Stimulated activated effector memory CD8-positive, alpha-beta T cell treated with anti-CD3 and anti-CD28 coated beads, Interleukin-12 subunit alpha, Interleukin-12 subunit beta, amount 100 ng/mL, for 72 hours (primary cell): ENCODE results near the gene SYT12.
A peak's percentile ranks its signal among the peaks of the same experiment; 100 is the strongest.

ENCODE experiments used
- ATAC-seq: fragments of 150-1000 bp; cut with Tn5 transposase; 2 replicates; pipeline ENCODE4 v1.10.0; 2021
- DNase-seq, 2 donors: peaks; one replicate each; pipeline ENCODE4 v3.0.0; 2021 to 2022; ENCODE audit warnings: low spot score in 2 of 2
- H3K27ac Mint-ChIP-seq: one replicate; pipeline ENCODE4 v1.8.0; 2022; ENCODE audit warnings: mild to moderate bottlenecking, mixed read lengths
- H3K36me3 Mint-ChIP-seq: one replicate; pipeline ENCODE4 v1.8.0; 2022; ENCODE audit warnings: mild to moderate bottlenecking, mixed read lengths
- H3K4me1 Mint-ChIP-seq: one replicate; pipeline ENCODE4 v1.8.0; 2022; ENCODE audit warnings: mixed read lengths
- H3K4me3 Mint-ChIP-seq: one replicate; pipeline ENCODE4 v1.8.0; 2022; ENCODE audit warnings: mild to moderate bottlenecking, mixed read lengths
- H3K9me3 Mint-ChIP-seq: one replicate; pipeline ENCODE4 v1.8.0; 2022; ENCODE audit warnings: mixed read lengths

The SYT12 gene

DNA sequence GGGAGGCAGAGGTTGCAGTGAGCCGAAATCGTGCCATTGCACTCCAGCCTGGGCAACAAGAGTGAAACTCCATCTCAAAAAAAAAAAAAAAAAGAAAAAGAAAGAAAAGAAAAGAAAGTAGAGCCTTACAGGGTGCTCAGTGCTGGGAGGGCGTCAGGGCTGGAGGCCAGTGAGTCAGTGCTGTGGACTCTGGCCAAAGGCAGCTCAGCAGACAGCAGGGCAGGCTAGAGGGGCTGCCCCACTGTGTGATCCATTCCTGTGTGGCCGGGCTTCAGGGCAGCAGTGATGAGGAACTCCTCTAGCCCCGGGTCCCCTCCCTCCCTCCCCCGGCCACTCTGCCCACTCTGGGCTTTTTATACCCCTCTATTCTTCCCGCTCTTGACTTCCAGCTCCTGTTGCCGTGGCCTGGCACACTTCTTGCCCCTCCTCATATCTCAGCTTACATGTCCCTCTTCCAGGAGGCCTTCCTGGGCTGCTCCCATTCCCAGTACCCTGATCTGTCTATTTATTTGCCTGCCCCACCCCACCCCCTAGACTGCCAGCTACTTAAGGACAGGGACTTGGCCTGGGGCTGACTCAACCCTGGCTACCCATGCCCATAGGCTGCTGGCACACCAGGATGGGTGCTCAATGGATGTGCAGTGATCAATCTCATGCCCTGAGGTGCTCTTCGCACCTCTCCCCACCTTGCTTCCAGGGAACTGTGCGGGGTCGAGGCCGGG, 10.1 kb downstream of the SYT12 start:
- Mint-ChIP-seq H3K4me1 (no peaks in the 10 kb centered on the region), H3K4me3 (no peak overlapping the region), H3K36me3 (no peaks in the 10 kb centered on the region), H3K27ac (no peak overlapping the region), H3K9me3 (no peaks in the 10 kb centered on the region)
- no peak for DNase-seq
- ATAC-seq, result peak; percentile 34

GRCh38 chr11:67033661-67034166, 10.8 kb downstream of the SYT12 start:
- H3K27ac Mint-ChIP-seq, result no peak overlapping the region
- H3K4me3 Mint-ChIP-seq, result no peak overlapping the region
- peak; percentile 75 for ATAC-seq
- DNase-seq, result no peak
- no peaks in the 10 kb centered on the region for H3K9me3 Mint-ChIP-seq
- no peaks in the 10 kb centered on the region for H3K4me1 Mint-ChIP-seq
- H3K36me3 Mint-ChIP-seq, result no peaks in the 10 kb centered on the region

- ATAC-seq, result no peak
- Mint-ChIP-seq H3K9me3 (no peaks in the 10 kb centered on the region), H3K36me3 (no peaks in the 10 kb centered on the region), H3K4me1 (no peaks in the 10 kb centered on the region), H3K27ac (no peak overlapping the region), H3K4me3 (no peak overlapping the region)
- no peak for DNase-seq
Observed at GRCh38 chr11:67034350-67034749, 11.4 kb downstream of the SYT12 start.

DNA sequence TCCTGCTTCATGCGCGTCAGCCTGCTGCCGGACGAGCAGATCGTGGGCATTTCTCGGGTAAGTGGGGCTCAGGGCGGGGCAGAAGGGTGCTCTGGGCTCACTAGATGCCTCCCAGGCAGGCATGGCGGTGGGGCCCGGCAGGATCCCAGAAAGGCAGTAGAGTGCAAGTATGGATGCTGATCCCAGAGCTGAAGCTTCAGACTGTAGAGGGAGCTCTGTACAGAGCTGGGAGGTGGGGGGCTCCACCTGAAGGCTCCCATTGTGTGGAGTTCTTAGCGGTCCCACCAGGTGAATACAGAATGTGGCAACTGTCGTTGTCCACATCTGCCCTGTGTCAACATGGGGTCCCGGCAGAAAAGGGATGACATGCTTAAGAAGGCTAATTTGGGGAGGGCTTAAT, 17.2 kb downstream of the SYT12 start:
- Mint-ChIP-seq H3K9me3 (no peaks in the 10 kb centered on the region), H3K27ac (no peak overlapping the region), H3K36me3 (no peaks in the 10 kb centered on the region), H3K4me1 (no peaks in the 10 kb centered on the region), H3K4me3 (no peak overlapping the region)
- ATAC-seq (no peak), DNase-seq (no peak)

- H3K27ac Mint-ChIP-seq, result peak overlapping the region; percentile 43
- DNase-seq (no peak), ATAC-seq (no peak)
- H3K36me3 Mint-ChIP-seq, result no peaks in the 10 kb centered on the region
- peaks cover 4% of the 10 kb centered on the region for H3K4me1 Mint-ChIP-seq
- no peak overlapping the region for H3K4me3 Mint-ChIP-seq
- H3K9me3 Mint-ChIP-seq, result no peaks in the 10 kb centered on the region
Observed at GRCh38 chr11:67041602-67042001, 18.7 kb downstream of the SYT12 start.

- no peaks in the 10 kb centered on the region for H3K9me3 Mint-ChIP-seq
- H3K36me3 Mint-ChIP-seq, result no peaks in the 10 kb centered on the region
- no peak overlapping the region for H3K27ac Mint-ChIP-seq
- peaks cover 7% of the 10 kb centered on the region for H3K4me1 Mint-ChIP-seq
- H3K4me3 Mint-ChIP-seq, result no peak overlapping the region
- ATAC-seq, result no peak
- no peak for DNase-seq
Observed at GRCh38 chr11:67043572-67044349, 20.8 kb downstream of the SYT12 start.

DNA sequence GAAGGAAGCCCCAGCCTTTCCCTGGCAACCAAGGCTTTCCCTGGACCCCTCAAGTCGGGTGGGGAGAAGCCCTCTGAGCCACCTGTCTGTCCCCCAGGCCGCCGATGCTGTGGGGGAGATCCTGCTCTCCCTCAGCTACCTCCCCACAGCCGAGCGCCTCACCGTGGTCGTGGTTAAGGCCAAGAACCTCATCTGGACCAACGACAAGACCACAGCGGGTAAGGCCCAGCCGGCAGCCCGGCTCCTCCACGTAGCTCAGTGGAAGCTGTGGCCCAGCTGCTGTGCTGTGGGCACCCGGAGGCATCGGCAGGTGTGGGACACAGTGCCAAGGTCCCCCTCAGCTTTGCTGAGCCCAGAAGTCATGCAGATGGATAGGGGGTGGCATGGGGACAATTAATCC, 21.6 kb downstream of the SYT12 start:
- Mint-ChIP-seq H3K9me3 (no peaks in the 10 kb centered on the region), H3K4me3 (no peak overlapping the region)

DNA sequence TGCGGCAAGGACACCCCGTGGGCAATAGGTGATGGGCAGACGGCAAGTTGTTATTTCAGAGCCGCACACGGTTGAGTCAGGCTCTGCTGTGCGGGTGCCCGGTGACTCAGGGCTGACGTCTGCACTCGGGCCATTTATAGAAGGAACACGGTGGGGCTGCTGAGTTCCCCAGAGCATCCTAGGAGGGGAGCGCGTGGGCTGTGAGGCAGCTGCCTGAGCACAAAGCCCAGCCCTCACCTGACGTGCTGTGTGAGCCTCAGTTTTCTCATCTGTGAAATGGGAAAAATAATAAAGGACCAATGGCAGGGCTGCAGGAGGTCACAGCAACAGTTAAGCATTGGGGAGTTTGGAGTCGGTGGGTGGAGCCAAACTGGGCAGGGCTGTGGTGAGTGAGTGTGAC, 22.4 kb downstream of the SYT12 start:
- Mint-ChIP-seq H3K4me1 (peaks cover 7% of the 10 kb centered on the region), H3K36me3 (no peaks in the 10 kb centered on the region), H3K27ac (no peak overlapping the region), H3K4me3 (no peak overlapping the region), H3K9me3 (no peaks in the 10 kb centered on the region)
- DNase-seq, result no peak
- ATAC-seq, result peak; percentile 42

More for the DNA sequence above, 21.6 kb downstream of the SYT12 start:
- DNase-seq (no peak), ATAC-seq (no peak)
- Mint-ChIP-seq H3K36me3 (no peaks in the 10 kb centered on the region), H3K4me1 (peaks cover 7% of the 10 kb centered on the region), H3K27ac (no peak overlapping the region)

GRCh38 chr11:67048515-67049130, 25.7 kb downstream of the SYT12 start:
- H3K9me3 Mint-ChIP-seq, result no peaks in the 10 kb centered on the region
- no peak overlapping the region for H3K4me3 Mint-ChIP-seq
- no peak for ATAC-seq
- DNase-seq, result no peak
- H3K36me3 Mint-ChIP-seq, result no peaks in the 10 kb centered on the region
- H3K4me1 Mint-ChIP-seq, result peaks cover 7% of the 10 kb centered on the region
- H3K27ac Mint-ChIP-seq, result no peak overlapping the region

DNA sequence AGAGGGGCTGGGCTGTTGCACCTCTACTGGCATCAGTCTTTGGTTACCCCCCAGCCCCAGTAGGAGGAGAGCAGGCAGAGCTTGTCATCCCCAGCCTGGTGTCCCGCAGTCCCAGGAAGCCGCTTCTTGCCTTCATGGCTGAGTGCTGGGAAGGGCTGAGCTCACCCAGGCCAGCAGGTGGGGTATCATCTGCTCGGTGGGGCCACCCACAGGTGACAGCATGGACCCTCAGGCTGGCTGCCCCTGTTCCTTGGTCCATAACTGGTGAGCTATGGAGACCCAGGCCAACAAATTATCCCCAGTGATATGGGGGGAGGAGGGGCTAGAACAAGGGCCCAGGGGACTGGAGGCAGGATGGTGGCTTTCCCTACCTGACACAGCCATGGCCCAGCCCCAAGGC, 27.2 kb downstream of the SYT12 start:
- Mint-ChIP-seq H3K27ac (no peak overlapping the region), H3K36me3 (no peaks in the 10 kb centered on the region), H3K4me3 (no peak overlapping the region), H3K4me1 (peaks cover 7% of the 10 kb centered on the region), H3K9me3 (no peaks in the 10 kb centered on the region)
- ATAC-seq (no peak), DNase-seq (no peak)

DNA sequence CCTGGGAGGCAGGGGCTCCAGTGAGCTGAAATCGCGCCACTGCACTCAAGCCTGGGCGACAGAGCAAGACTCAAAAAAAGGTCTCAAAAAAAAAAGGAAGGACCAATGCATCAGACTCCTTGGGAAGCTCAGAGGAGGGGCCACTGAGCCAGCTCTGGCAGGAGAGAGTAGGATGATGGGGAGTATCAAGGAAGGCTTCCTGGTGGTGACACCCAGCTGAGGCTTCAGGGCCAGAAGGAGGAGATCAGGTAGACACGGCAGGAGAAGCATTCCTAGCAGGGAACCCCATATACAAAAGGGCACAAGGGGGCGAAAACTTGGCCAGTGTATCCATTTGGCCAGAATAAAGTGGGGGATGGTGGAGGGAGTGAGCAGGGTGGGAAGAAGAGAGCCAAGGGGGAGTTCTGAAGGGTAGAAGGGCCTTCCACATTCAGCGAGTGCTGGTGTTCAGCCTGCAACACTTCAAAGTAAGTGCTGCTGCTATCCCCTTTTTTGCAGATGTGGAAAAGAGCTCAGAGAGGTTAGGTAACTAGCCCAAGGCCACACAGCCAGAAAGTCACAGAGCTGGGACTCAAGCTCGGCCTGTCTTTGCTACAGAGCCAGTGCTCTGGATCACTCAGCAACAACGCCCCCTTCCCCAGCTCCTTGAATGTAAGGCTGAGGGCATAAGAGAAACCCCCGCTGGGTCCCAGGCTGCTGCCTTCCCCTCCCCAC, 28.4 kb downstream of the SYT12 start:
- ATAC-seq (no peak), DNase-seq (no peak)
- Mint-ChIP-seq H3K36me3 (no peaks in the 10 kb centered on the region), H3K27ac (no peak overlapping the region), H3K9me3 (no peaks in the 10 kb centered on the region), H3K4me1 (peaks cover 12% of the 10 kb centered on the region), H3K4me3 (no peak overlapping the region)

GRCh38 chr11:67051945-67052488, 29.1 kb downstream of the SYT12 start:
- DNase-seq (no peak), ATAC-seq (no peak)
- Mint-ChIP-seq H3K4me3 (no peak overlapping the region), H3K36me3 (no peaks in the 10 kb centered on the region), H3K4me1 (peaks cover 8% of the 10 kb centered on the region), H3K9me3 (no peaks in the 10 kb centered on the region), H3K27ac (no peak overlapping the region)

GRCh38 chr11:67052891-67053290, 30.0 kb downstream of the SYT12 start:
- H3K4me1 Mint-ChIP-seq, result peaks cover 8% of the 10 kb centered on the region
- H3K4me3 Mint-ChIP-seq, result no peak overlapping the region
- H3K27ac Mint-ChIP-seq, result no peak overlapping the region
- no peak for DNase-seq
- H3K9me3 Mint-ChIP-seq, result no peaks in the 10 kb centered on the region
- ATAC-seq, result no peak
- H3K36me3 Mint-ChIP-seq, result no peaks in the 10 kb centered on the region

DNA sequence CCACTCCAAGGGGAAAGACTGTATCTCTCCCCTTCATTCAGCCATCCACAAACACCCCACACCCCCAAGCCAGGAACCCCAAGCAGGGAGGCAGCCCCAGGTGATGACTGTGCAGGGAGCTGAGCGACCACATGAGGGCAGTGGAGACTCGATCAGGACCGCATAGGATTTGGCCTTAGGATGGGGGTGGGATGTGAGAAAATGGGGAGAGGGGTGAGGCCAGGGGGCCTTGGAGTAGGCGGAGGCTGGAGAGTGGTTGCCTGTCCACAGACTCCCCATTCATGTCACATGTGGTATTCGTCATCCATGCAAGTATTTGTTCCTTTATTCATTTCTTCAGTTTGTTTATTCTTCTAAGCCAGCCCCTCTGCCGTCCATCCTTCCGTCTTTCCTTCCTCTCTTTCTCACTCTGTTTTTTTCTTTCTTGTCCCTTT, 31.0 kb downstream of the SYT12 start:
- H3K4me3 Mint-ChIP-seq, result no peak overlapping the region
- ATAC-seq (peak; percentile 69), DNase-seq (peak; percentile 27 to 67)
- H3K27ac Mint-ChIP-seq, result no peak overlapping the region
- no peaks in the 10 kb centered on the region for H3K36me3 Mint-ChIP-seq
- peaks cover 8% of the 10 kb centered on the region for H3K4me1 Mint-ChIP-seq
- no peaks in the 10 kb centered on the region for H3K9me3 Mint-ChIP-seq

DNA sequence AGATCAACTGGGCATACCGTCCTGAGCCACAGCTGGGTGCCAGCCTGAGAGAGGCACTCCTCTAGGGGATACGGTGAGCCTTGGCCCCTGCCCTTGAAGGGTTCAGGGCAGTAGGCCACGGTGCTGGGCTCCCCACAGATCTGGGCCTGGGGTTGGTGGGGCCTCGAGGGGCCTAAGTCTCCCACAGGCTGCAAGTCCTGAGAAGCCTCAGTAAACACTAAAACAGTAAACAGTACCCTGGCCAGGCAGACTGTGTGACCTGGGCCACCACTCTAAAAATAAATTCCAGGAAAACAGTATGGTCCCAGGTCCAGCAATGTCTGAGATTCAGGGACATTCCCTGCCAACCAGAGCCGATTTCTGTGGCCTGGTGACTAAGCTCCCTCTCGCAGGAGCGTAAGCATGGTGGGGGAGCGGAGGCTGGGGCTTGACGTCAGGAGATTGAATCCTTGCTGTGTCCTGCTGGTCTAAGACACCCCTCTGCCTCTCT, 31.5 kb downstream of the SYT12 start:
- Mint-ChIP-seq H3K27ac (no peak overlapping the region), H3K4me1 (peaks cover 8% of the 10 kb centered on the region), H3K36me3 (no peaks in the 10 kb centered on the region), H3K9me3 (no peaks in the 10 kb centered on the region), H3K4me3 (no peak overlapping the region)
- no peak for ATAC-seq
- DNase-seq, result no peak
